Thyroid gland (tissue), 4 donors: Measurements from ENCODE around the gene REN.

ENCODE experiments used
- POLR2A ChIP-seq, 2 donors: fragments of 450-650 bp; IDR thresholded peaks; one replicate each; pipeline ENCODE4 v1.6.1; 2017; ENCODE audit warnings: antibody characterized with exemption in 2 of 2, mild to moderate bottlenecking in 2 of 2, moderate library complexity in 1 of 2
- TF ChIP-seq, protein P1 (sequence below), 6 experiments: fragments of 200-600 bp in 3 of 6; fragments of 450-650 bp in 3 of 6; sonication (generic) in 3 of 6; IDR thresholded peaks; one replicate each; pipeline ENCODE4 v1.5.1; 2016 to 2019; ENCODE audit warnings: antibody characterized with exemption in 6 of 6, mild to moderate bottlenecking in 2 of 6, inconsistent platforms in 1 of 6, moderate library complexity in 1 of 6

DNA sequence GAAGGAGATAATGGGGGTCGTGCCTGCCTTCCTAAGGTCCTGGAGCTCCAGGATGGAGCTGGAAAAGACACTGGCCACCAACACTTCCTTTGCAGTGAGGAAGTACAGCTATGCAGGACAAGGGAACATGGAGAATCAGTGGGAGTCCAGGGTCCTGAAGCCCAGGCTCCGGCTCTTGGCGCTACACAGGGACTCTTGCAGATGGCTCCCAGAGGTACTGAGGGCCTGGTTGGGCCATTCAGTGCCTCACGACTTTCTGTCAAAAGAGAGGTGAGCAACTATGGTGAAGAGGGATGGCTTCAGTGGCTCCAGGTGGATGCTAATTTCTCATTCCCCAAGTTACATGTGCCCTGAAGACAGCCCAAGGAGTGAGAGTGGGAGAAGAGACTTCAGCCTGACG, 12.5 kb downstream of the REN start:
- TF ChIP-seq, protein P1, sequence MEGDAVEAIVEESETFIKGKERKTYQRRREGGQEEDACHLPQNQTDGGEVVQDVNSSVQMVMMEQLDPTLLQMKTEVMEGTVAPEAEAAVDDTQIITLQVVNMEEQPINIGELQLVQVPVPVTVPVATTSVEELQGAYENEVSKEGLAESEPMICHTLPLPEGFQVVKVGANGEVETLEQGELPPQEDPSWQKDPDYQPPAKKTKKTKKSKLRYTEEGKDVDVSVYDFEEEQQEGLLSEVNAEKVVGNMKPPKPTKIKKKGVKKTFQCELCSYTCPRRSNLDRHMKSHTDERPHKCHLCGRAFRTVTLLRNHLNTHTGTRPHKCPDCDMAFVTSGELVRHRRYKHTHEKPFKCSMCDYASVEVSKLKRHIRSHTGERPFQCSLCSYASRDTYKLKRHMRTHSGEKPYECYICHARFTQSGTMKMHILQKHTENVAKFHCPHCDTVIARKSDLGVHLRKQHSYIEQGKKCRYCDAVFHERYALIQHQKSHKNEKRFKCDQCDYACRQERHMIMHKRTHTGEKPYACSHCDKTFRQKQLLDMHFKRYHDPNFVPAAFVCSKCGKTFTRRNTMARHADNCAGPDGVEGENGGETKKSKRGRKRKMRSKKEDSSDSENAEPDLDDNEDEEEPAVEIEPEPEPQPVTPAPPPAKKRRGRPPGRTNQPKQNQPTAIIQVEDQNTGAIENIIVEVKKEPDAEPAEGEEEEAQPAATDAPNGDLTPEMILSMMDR (IDR thresholded peaks at IDR 0.05), result no peak
- no peak for TF ChIP-seq POLR2A (IDR thresholded peaks at IDR 0.05)
